Measurements from ENCODE around the gene FCER1G.

Gene FCER1G

GRCh38 chr1:161188381-161188780 lies 26.7 kb upstream of the FCER1G start:
- DNase-seq (ENCODE audit: low read depth): no peak

- peak; percentile 45 for DNase-seq (ENCODE audit: low read depth)
These were observed 26.1 kb upstream of the FCER1G start for GRCh38 chr1:161189036-161189435.

GRCh38 chr1:161190962-161191521 lies 24.1 kb upstream of the FCER1G start:
- no peak for DNase-seq (ENCODE audit: low read depth)

- DNase-seq (ENCODE audit: low read depth): no peak
These were observed 23.1 kb upstream of the FCER1G start for GRCh38 chr1:161191971-161192370.

GRCh38 chr1:161192476-161193465 lies 22.3 kb upstream of the FCER1G start:
- DNase-seq (ENCODE audit: low read depth): peak; percentile 73

GRCh38 chr1:161193561-161194235 lies 21.4 kb upstream of the FCER1G start:
- no peak for DNase-seq (ENCODE audit: low read depth)

- no peak for DNase-seq (ENCODE audit: low read depth)
These were observed 19.9 kb upstream of the FCER1G start for GRCh38 chr1:161195171-161195570.

- no peak for DNase-seq (ENCODE audit: low read depth)
These were observed 19.0 kb upstream of the FCER1G start for GRCh38 chr1:161196111-161196510.

GRCh38 chr1:161196521-161197451 lies 18.3 kb upstream of the FCER1G start:
- DNase-seq (ENCODE audit: low read depth): peak; percentile 81

GRCh38 chr1:161197560-161198193 lies 17.4 kb upstream of the FCER1G start:
- DNase-seq (ENCODE audit: low read depth): no peak

GRCh38 chr1:161198194-161198896 lies 16.8 kb upstream of the FCER1G start:
- DNase-seq (ENCODE audit: low read depth): peak; percentile 43

- DNase-seq (ENCODE audit: low read depth): peak; percentile 65
These were observed 16.1 kb upstream of the FCER1G start, which contains the start of gene ADAMTS4 for GRCh38 chr1:161198897-161199431. Gene ADAMTS4, minus strand, starts transcription at chr1:161199054. Its CDS starts 427 bp downstream, at chr1:161198627.

- DNase-seq (ENCODE audit: low read depth): no peak
These were observed 15.5 kb upstream of the FCER1G start for GRCh38 chr1:161199506-161200139.

- DNase-seq (ENCODE audit: low read depth): no peak
These were observed 14.6 kb upstream of the FCER1G start for GRCh38 chr1:161200421-161200991.

- peak; percentile 67 for DNase-seq (ENCODE audit: low read depth)
These were observed 13.9 kb upstream of the FCER1G start for GRCh38 chr1:161200992-161201835.

- peak; percentile 99 for DNase-seq (ENCODE audit: low read depth)
These were observed 13.0 kb upstream of the FCER1G start, which contains the start of gene NDUFS2 for GRCh38 chr1:161201836-161202712. Gene NDUFS2, plus strand, starts transcription at chr1:161202367. Its CDS starts 19 bp downstream, at chr1:161202386.
